ENCODE data around the gene CARD19.

CARD19 gene

GRCh38 chr9:93121316-93122241 lies 25.6 kb downstream of the CARD19 start:
- no peak for DNase-seq

- no peak for DNase-seq
Measured at GRCh38 chr9:93122721-93123221, 26.8 kb downstream of the CARD19 start.

- DNase-seq, result no peak
Measured at GRCh38 chr9:93123561-93124283, 27.7 kb downstream of the CARD19 start.

- DNase-seq, result no peak
Measured at GRCh38 chr9:93124793-93125192, 28.8 kb downstream of the CARD19 start.

- DNase-seq, result no peak
Measured at GRCh38 chr9:93125331-93125894, 29.4 kb downstream of the CARD19 start.

- DNase-seq, result no peak
Measured at GRCh38 chr9:93126151-93126781, 30.2 kb downstream of the CARD19 start.

GRCh38 chr9:93126825-93127368 lies 30.9 kb downstream of the CARD19 start:
- DNase-seq, result no peak

GRCh38 chr9:93127395-93127911 lies 31.4 kb downstream of the CARD19 start:
- no peak for DNase-seq

- DNase-seq, result no peak
Measured at GRCh38 chr9:93128011-93128714, 32.1 kb downstream of the CARD19 start.

- no peak for DNase-seq
Measured at GRCh38 chr9:93128715-93129224, 32.8 kb downstream of the CARD19 start.

GRCh38 chr9:93129286-93129685 lies 33.3 kb downstream of the CARD19 start:
- DNase-seq, result no peak

GRCh38 chr9:93129691-93130500 lies 33.9 kb downstream of the CARD19 start:
- no peak for DNase-seq

- no peak for DNase-seq
Measured at GRCh38 chr9:93130861-93131481, 35.0 kb downstream of the CARD19 start.

- DNase-seq, result no peak
Measured at GRCh38 chr9:93131599-93132286, 35.7 kb downstream of the CARD19 start.

- no peak for DNase-seq
Measured at GRCh38 chr9:93132287-93132927, 36.4 kb downstream of the CARD19 start.

- no peak for DNase-seq
Measured at GRCh38 chr9:93132946-93133680, 37.1 kb downstream of the CARD19 start.

GRCh38 chr9:93133681-93134014 lies 37.6 kb downstream of the CARD19 start:
- DNase-seq, result peak; percentile 39 to 43

GRCh38 chr9:93134015-93134739 lies 38.2 kb downstream of the CARD19 start, which contains the start of gene NINJ1:
TSS of gene NINJ1 (minus strand) at chr9:93134251. CDS start at chr9:93134217, 34 bp downstream.
- DNase-seq, result peak; percentile 79

Measured in stimulated activated CD4-positive, alpha-beta T cell treated with anti-CD3 and anti-CD28 coated beads, Interleukin-2, amount 100 ng/mL, for 48 hours (primary cell).